ENCODE data around the gene SEMA4C. TPM values are rescaled to one million over a fixed set of nuclear protein-coding genes. Genes with fewer than 3 reads are reported as not detected.

Gene SEMA4C
- total and polyA plus RNA-seq, 2 of the 4 experiments (the other 2 are of a cell fraction), result 15.8 to 24.3 TPM

DNA sequence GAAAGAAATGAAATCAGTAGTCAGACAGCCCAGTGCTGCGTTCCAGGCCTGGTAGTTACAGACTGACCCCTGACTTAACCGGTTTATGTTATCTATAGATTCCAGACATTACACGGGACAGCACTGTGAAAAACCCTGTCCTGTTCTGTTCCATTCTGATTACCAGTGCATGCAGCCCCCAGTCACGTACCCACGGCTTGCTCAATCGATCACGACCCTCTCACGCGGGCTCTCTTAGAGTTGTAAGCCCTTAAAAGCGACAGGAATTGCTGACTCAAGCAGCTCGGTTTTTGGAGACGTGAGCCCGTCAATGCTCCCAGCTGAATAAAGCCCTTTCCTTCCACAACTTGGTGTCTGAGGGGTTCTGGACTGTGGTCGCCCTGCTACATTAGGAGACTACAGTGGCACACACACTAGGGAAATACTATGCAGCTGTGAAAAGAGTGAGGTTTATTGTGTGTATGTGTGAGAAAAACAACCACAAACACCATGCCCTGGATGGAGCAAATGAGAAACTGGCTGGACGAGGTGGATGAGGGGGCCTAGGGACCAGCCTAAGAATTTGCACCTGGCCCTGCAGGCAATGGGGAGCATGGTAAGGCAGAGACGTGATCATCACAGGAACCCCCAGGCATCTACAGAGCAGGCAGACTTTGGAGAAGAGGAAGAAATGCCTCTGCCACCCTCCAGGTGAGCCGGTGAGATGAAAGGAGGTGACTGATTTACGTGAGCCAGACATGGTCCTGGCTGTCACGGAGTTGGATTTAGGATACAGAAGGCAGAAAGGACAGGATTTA is 49.1 kb upstream of the SEMA4C start:
- peaks cover 18% of the 10 kb centered on the region for H3K9me3 ChIP-seq (ENCODE audit: control insufficient read depth, insufficient read depth, low read length)
- H2BK5ac ChIP-seq (ENCODE audit: low read depth, low read length, poor library complexity, severe bottlenecking), result no peak overlapping the region
- dilution Hi-C loops (cut with HindIII; ENCODE audit: low sequenced_read_pairs, unreplicated experiment), result no loop called here
- no peaks in the 10 kb centered on the region; the same call in 1 of the 2 replicates for H4K20me1 ChIP-seq (ENCODE audit: insufficient read depth, low read length)
- CTCF ChIA-PET, result no interaction called here
- H2BK15ac ChIP-seq (ENCODE audit: low read depth, low read length), result no peak overlapping the region
- ATAC-seq (ENCODE audit: low read depth) (no peak), DNase-seq (no peak)
- H2BK120ac ChIP-seq (ENCODE audit: low read depth, low read length), result no peak overlapping the region
- no peaks in the 10 kb centered on the region for H3K9me1 ChIP-seq (ENCODE audit: insufficient read depth, low read length)
- TF ChIP-seq, protein P1, sequence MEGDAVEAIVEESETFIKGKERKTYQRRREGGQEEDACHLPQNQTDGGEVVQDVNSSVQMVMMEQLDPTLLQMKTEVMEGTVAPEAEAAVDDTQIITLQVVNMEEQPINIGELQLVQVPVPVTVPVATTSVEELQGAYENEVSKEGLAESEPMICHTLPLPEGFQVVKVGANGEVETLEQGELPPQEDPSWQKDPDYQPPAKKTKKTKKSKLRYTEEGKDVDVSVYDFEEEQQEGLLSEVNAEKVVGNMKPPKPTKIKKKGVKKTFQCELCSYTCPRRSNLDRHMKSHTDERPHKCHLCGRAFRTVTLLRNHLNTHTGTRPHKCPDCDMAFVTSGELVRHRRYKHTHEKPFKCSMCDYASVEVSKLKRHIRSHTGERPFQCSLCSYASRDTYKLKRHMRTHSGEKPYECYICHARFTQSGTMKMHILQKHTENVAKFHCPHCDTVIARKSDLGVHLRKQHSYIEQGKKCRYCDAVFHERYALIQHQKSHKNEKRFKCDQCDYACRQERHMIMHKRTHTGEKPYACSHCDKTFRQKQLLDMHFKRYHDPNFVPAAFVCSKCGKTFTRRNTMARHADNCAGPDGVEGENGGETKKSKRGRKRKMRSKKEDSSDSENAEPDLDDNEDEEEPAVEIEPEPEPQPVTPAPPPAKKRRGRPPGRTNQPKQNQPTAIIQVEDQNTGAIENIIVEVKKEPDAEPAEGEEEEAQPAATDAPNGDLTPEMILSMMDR (conservative IDR thresholded peaks at IDR 0.05; ENCODE audit: low read depth, low read length), result no peak
- TF ChIP-seq RAD21 (IDR thresholded peaks at IDR 0.05; ENCODE audit: low read length) (no peak), RFX5 (IDR thresholded peaks at IDR 0.05; ENCODE audit: low read depth, low read length) (no peak), FOS (IDR thresholded peaks at IDR 0.05; ENCODE audit: low read depth, low read length) (no peak), NFE2L2 (IDR thresholded peaks at IDR 0.05; ENCODE audit: low read depth, low read length) (no peak), POLR2A (IDR thresholded peaks at IDR 0.05; ENCODE audit: low read depth, low read length) (no peak)
- TF ChIP-seq, protein P2, sequence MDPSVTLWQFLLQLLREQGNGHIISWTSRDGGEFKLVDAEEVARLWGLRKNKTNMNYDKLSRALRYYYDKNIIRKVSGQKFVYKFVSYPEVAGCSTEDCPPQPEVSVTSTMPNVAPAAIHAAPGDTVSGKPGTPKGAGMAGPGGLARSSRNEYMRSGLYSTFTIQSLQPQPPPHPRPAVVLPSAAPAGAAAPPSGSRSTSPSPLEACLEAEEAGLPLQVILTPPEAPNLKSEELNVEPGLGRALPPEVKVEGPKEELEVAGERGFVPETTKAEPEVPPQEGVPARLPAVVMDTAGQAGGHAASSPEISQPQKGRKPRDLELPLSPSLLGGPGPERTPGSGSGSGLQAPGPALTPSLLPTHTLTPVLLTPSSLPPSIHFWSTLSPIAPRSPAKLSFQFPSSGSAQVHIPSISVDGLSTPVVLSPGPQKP (IDR thresholded peaks at IDR 0.05; ENCODE audit: borderline replicate concordance, low read depth, low read length), result no peak
- H3K27ac ChIP-seq (ENCODE audit: insufficient read depth, low read length), result no peak overlapping the region
- no peaks in the 10 kb centered on the region for H3K36me3 ChIP-seq (ENCODE audit: control insufficient read depth, insufficient read depth, low read length)
- no peak overlapping the region for H2BK20ac ChIP-seq (ENCODE audit: low read depth, low read length)
- H4K91ac ChIP-seq (ENCODE audit: insufficient read depth, low read depth, low read length), result no peak overlapping the region
- BruUV-seq (replicated peaks), result no TSS peak
- no peak overlapping the region for H2AK5ac ChIP-seq (ENCODE audit: low read depth, low read length)
- H3K9ac ChIP-seq (ENCODE audit: low read depth, low read length), result no peak overlapping the region
- no peak overlapping the region for H2AFZ ChIP-seq (replicated peaks; ENCODE audit: low read length, poor library complexity)
- no peak overlapping the region for H3K4ac ChIP-seq (ENCODE audit: low read depth, low read length)
- 65% methylated on average over 6 of the region's 19 CpGs; no CpG with 5 or more reads in 1 of the 2 experiments for WGBS, 2 experiments (ENCODE audit: extremely low coverage in 2 of 2, insufficient read length in 1 of 2)
- no peak overlapping the region for H3K18ac ChIP-seq (ENCODE audit: low read depth, low read length)
- H3K56ac ChIP-seq (ENCODE audit: extremely low read depth, insufficient read depth, low read length), result no peak overlapping the region
- no peaks in the 10 kb centered on the region for H3K4me1 ChIP-seq (ENCODE audit: control insufficient read depth, insufficient read depth, low read length)
- H3K23ac ChIP-seq (ENCODE audit: low read depth, low read length), result no peak overlapping the region
- no peak overlapping the region for H4K8ac ChIP-seq (ENCODE audit: low read depth in 2 of 2, low read length in 2 of 2)
- no peak overlapping the region for H2AK9ac ChIP-seq (replicated peaks; ENCODE audit: low read depth, low read length, poor library complexity)
- H3K27me3 ChIP-seq (ENCODE audit: control insufficient read depth, insufficient read depth, low read length), result peaks cover 31% of the 10 kb centered on the region
- no peaks in the 10 kb centered on the region for H3K79me1 ChIP-seq (ENCODE audit: low read depth in 1 of 2, low read length in 2 of 2)
- H4K5ac ChIP-seq (ENCODE audit: low read depth, low read length), result no peak overlapping the region
- intact Hi-C loops (cut with micrococcal nuclease), result no loop called here
- no peak overlapping the region for H3K14ac ChIP-seq (replicated peaks; ENCODE audit: low read depth, low read length)
- no peak overlapping the region for H3K4me3 ChIP-seq (ENCODE audit: insufficient read depth, low read depth, low read length)
- in situ Hi-C loops (cut with MboI; ENCODE audit: low sequenced_read_pairs), result no loop called here
- no peak overlapping the region for H3K4me2 ChIP-seq (ENCODE audit: low read depth, low read length)
- POLR2A ChIA-PET (ENCODE audit: unreplicated experiment), result no interaction called here
